Measurements from ENCODE around the gene ZBTB9.

- TF ChIP-seq CTCF (IDR thresholded peaks at IDR 0.05; ENCODE audit: low read depth, low read length, missing input control): no peak
- TF ChIP-seq EGR1 (IDR thresholded peaks at IDR 0.05; ENCODE audit: low read depth in 2 of 2): no peak
Measured at GRCh38 chr6:33437666-33438065, 16.7 kb upstream of the ZBTB9 start.
